Measurements from ENCODE around the gene PALD1.

PALD1 gene

GRCh38 chr10:70564901-70565351 lies 86.4 kb downstream of the PALD1 start:
- in situ Hi-C loops (cut with MboI; ENCODE audit: low sequenced_read_pairs, unreplicated experiment): no loop called here
- no peak for TF ChIP-seq CTCF (IDR thresholded peaks at IDR 0.05; ENCODE audit: borderline replicate concordance, control extremely low read depth, extremely low read depth, insufficient read depth, missing control alignments)
- DNase-seq (ENCODE audit: low spot score): no peak

- in situ Hi-C loops (cut with MboI; ENCODE audit: low sequenced_read_pairs, unreplicated experiment): no loop called here
- no peak for TF ChIP-seq CTCF (IDR thresholded peaks at IDR 0.05; ENCODE audit: borderline replicate concordance, control extremely low read depth, extremely low read depth, insufficient read depth, missing control alignments)
- DNase-seq (ENCODE audit: low spot score): no peak
These were observed 87.3 kb downstream of the PALD1 start for GRCh38 chr10:70565556-70566514.

GRCh38 chr10:70566515-70567290 lies 88.1 kb downstream of the PALD1 start:
- DNase-seq (ENCODE audit: low spot score): no peak
- in situ Hi-C loops (cut with MboI; ENCODE audit: low sequenced_read_pairs, unreplicated experiment): no loop called here
- TF ChIP-seq CTCF (IDR thresholded peaks at IDR 0.05; ENCODE audit: borderline replicate concordance, control extremely low read depth, extremely low read depth, insufficient read depth, missing control alignments): no peak

- no peak for TF ChIP-seq CTCF (IDR thresholded peaks at IDR 0.05; ENCODE audit: borderline replicate concordance, control extremely low read depth, extremely low read depth, insufficient read depth, missing control alignments)
- in situ Hi-C loops (cut with MboI; ENCODE audit: low sequenced_read_pairs, unreplicated experiment): no loop called here
- DNase-seq (ENCODE audit: low spot score): no peak
These were observed 89.0 kb downstream of the PALD1 start for GRCh38 chr10:70567603-70568002.

- TF ChIP-seq CTCF (IDR thresholded peaks at IDR 0.05; ENCODE audit: borderline replicate concordance, control extremely low read depth, extremely low read depth, insufficient read depth, missing control alignments): no peak
- no peak for DNase-seq (ENCODE audit: low spot score)
- in situ Hi-C loops (cut with MboI; ENCODE audit: low sequenced_read_pairs, unreplicated experiment): no loop called here
These were observed 89.5 kb downstream of the PALD1 start for GRCh38 chr10:70568113-70568512.

- no peak for TF ChIP-seq CTCF (IDR thresholded peaks at IDR 0.05; ENCODE audit: borderline replicate concordance, control extremely low read depth, extremely low read depth, insufficient read depth, missing control alignments)
- DNase-seq (ENCODE audit: low spot score): no peak
- in situ Hi-C loops (cut with MboI; ENCODE audit: low sequenced_read_pairs, unreplicated experiment): no loop called here
These were observed 90.4 kb downstream of the PALD1 start for GRCh38 chr10:70568781-70569495.
